HG03439 (cell line): ENCODE measurements around the gene RAVER2.
A peak's percentile ranks its signal among the peaks of the same experiment; 100 is the strongest.

ENCODE experiments used
- ATAC-seq: cut with Tn5 transposase; IDR thresholded peaks from one replicate; pipeline ENCODE4 v1.9.1; 2021; ENCODE audit warnings: mild to moderate bottlenecking, moderate library complexity; ENCODE audit not compliant: unreplicated experiment

Gene RAVER2

GRCh38 chr1:64845831-64846425 is 101.1 kb downstream of the RAVER2 start:
- no peak for ATAC-seq

- no peak for ATAC-seq
Measured at GRCh38 chr1:64846573-64847430, 101.9 kb downstream of the RAVER2 start.

GRCh38 chr1:64847666-64848065 is 102.8 kb downstream of the RAVER2 start:
- ATAC-seq: no peak

- no peak for ATAC-seq
Measured at GRCh38 chr1:64848136-64848535, 103.3 kb downstream of the RAVER2 start.

DNA sequence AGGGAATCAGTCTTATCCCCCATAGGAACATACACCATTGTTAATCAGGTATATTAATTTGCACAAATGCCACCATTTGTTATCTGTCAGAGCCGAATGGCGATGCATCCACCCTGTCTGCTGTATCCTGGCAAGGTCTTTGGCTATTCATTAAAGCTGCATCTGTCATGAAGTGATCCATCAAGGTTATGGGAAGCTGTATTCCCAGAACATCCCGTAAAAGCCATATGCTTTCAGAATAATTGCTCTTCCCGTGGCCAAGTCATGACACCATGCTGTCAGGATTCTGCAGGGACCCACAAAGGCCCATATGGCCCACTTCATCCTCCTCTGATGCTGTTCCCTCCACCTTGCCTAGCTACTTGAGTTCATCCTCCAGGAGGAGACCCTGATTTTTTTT is 103.9 kb downstream of the RAVER2 start:
- no peak for ATAC-seq

DNA sequence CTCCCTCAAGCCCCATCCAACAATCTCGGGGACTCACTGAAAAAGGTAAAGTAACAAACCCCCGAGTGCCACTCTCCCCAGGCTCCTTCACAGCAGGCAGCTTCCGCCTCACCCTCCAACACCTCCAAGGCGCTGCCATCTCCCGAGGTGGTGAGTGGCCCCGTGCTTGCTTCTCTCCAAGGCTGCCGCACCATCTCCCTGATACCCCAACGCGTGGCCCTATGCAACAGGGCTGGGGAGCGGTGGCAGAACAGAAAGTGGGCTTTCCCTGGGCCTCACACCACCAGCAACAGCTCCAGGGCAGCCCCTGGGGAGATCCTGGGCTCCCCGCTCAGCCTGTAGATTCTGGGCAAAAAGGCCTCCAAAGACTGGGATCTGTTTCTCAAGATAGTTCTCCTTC is 105.1 kb downstream of the RAVER2 start:
- ATAC-seq: no peak

DNA sequence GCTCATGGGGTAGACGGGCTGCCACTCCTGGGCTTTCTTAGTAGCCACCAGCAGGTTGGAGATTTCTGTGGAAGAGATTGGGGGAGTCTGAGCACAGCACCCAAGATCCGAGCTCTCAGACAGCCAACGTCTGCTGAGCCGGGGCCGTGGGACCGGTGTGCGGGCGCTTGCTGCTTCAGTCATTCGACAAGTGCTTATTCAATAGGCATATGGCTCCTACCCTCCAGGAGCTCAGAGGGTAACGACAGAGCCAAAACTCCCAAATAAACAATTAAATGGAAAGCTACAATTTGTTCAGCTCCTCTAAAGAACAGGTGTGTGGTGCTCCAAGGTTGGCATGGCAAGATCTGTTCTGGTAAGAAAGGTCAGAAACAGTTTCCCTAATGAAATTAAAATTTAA is 106.0 kb downstream of the RAVER2 start:
- no peak for ATAC-seq

DNA sequence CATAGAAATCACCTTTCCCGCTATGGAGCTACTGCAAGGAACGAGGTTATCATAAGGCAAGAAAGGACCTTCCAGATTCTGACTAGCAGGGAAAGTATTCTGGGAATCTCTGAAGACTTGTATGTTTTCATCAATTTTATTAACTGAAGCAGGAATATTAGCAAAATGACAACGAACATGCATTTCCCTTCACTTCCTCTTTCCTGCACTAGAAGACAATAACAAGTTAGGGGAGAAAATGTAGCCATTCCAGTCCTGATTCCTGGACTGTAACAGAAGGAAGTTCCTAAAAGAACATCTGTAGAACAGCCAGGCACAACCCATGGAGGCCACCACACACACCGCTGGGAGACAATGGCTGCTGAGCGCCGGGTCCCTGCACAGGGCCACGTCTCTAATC is 106.8 kb downstream of the RAVER2 start:
- ATAC-seq: no peak

- no peak for ATAC-seq
Measured at GRCh38 chr1:64854674-64855073, 109.8 kb downstream of the RAVER2 start.

DNA sequence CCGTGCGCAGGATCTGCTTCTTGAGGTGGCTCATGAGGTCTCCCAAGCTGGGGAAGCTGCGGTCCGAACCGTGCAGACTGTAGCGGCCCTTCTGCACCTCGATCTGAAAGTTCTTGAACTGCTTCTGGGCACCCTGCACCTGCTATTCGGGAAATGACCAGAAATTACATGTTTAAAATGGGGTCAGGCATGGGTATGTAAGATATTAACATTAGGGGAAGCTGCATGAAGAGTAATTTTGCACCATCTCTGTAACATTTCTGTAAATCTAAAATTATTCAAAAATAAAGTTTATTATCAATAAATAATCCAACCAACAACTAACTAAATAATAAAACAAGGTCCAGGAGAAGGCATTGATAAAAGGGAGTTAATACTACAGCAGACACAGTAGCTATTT is 110.7 kb downstream of the RAVER2 start:
- no peak for ATAC-seq

GRCh38 chr1:64856553-64856952 is 111.7 kb downstream of the RAVER2 start:
- ATAC-seq: no peak

DNA sequence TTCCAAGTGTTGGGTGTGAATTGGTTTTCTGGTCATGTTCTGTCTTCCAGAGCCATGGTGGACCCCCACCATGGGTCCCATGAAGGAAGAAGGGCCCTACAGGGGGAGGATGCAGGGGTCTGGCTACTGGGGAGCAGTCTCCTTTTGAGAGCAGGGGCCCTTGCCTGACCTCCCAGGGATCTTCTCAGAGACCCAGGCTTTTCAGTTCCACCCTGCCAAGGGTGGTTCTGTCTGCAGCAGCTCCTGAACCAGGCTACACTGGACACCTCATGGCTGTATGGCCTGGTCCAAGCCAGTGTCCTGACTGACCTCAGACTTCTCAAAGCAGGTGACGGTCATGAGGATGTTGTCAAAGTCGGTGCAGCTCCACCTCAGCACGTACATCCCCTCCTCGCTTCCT is 112.5 kb downstream of the RAVER2 start:
- no peak for ATAC-seq

- ATAC-seq: no peak
Measured at GRCh38 chr1:64861611-64862010, 116.7 kb downstream of the RAVER2 start.

- ATAC-seq: peak; percentile 100
Measured at GRCh38 chr1:64864018-64864940, 119.4 kb downstream of the RAVER2 start.

DNA sequence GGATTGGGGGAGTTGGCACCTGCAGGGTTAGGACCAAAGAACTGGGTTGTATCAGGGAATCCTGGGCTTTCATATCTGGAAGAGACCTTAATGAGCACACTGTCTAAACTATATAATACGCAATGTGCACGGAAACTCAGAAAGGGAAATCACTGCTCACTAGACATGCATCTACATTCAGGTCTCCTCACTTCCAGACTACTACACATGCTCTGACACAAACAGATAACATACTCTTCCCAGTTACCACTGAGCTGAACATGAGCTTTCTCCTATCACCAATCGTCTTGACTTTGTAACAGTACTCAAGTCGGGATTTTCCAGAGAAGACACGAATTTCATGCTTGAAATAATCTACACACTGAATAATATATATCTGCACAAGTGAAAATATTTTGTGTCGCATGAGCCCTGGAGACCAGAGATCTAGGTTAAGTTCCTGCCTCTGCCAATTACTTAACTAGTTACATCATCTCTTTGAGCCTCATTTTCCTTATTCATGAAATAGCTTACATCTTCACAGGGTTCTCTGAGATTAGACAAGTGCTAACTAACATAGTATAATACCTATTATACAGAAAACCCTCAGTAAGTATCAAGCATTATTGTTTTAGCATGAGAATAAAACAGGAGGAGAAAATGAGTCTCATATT is 120.4 kb downstream of the RAVER2 start:
- ATAC-seq: no peak

- no peak for ATAC-seq
Measured at GRCh38 chr1:64866689-64867088, 121.8 kb downstream of the RAVER2 start.

- ATAC-seq: no peak
Measured at GRCh38 chr1:64867266-64867665, 122.4 kb downstream of the RAVER2 start.

- ATAC-seq: no peak
Measured at GRCh38 chr1:64871256-64871655, 126.4 kb downstream of the RAVER2 start.

DNA sequence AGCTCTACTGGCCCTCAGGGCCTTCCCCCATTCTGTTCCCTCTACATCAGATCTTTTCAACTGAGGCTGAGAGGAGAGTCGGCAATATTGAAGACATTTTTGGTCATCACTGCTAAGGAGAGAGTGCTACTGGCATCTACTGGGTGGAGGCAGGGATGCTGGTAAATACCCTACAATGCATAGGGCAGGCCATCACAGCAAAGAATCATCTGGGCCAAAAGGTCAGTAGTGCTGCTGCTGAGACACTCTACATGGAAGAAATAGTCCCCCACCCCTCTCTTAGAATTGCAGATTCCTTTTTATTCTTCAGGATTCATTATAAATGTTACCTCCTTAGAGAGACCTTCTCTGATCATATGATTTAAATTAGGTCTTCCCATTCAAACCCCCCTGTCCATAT is 127.2 kb downstream of the RAVER2 start:
- ATAC-seq: no peak

- ATAC-seq: no peak
Measured at GRCh38 chr1:64873576-64873975, 128.7 kb downstream of the RAVER2 start.

GRCh38 chr1:64874666-64875065 is 129.8 kb downstream of the RAVER2 start:
- ATAC-seq: no peak
